DOHH2 (cell line): ENCODE measurements around the gene OCA2.

Experiments
- H3F3A ChIP-seq: fragments of 200-600 bp; sonication (generic), shearing (Covaris generic); 2 replicates; pipeline ENCODE4 v1.6.0; 2016; ENCODE audit warnings: antibody characterized with exemption, mild to moderate bottlenecking; ENCODE audit not compliant: control insufficient read depth, insufficient read depth
- H3K27ac ChIP-seq: fragments of 200-600 bp; sonication (generic); 2 replicates; pipeline ENCODE4 v1.5.1; 2014; ENCODE audit warnings: low read depth, mild to moderate bottlenecking, low read length, moderate library complexity
- H3K27me3 ChIP-seq: fragments of 200-600 bp; sonication (generic); 2 replicates; pipeline ENCODE4 v1.6.1; 2014; ENCODE audit warnings: mild to moderate bottlenecking, low read length, mixed read lengths; ENCODE audit not compliant: control insufficient read depth
- H3K36me3 ChIP-seq: fragments of 200-600 bp; sonication (generic); 2 replicates; pipeline ENCODE4 v1.6.1; 2014; ENCODE audit warnings: mild to moderate bottlenecking, low read length, moderate library complexity, mixed read lengths; ENCODE audit not compliant: control insufficient read depth
- H3K4me1 ChIP-seq: fragments of 200-600 bp; sonication (generic); 2 replicates; pipeline ENCODE4 v1.6.1; 2014; ENCODE audit warnings: mild to moderate bottlenecking, low read length, mixed read lengths; ENCODE audit not compliant: control insufficient read depth
- H3K4me2 ChIP-seq: fragments of 200-600 bp; sonication (generic); 2 replicates; pipeline ENCODE4 v1.6.0; 2014; ENCODE audit warnings: mild to moderate bottlenecking, low read length, moderate library complexity
- H3K4me3 ChIP-seq: fragments of 200-600 bp; sonication (generic); 2 replicates; pipeline ENCODE4 v1.5.1; 2014; ENCODE audit warnings: mild to moderate bottlenecking, low read length, mixed read lengths
- H3K79me2 ChIP-seq: fragments of 200-600 bp; sonication (generic); 2 replicates; pipeline ENCODE4 v1.6.1; 2014; ENCODE audit warnings: mild to moderate bottlenecking, low read length, mixed read lengths; ENCODE audit not compliant: control insufficient read depth
- H3K9me2 ChIP-seq: fragments of 200-600 bp; sonication (generic); replicated peaks from 2 replicates; pipeline ENCODE4 v1.6.1; 2014; ENCODE audit warnings: mild to moderate bottlenecking, low read length, mixed read lengths; ENCODE audit not compliant: control insufficient read depth
- H3K9me3 ChIP-seq: fragments of 200-600 bp; sonication (generic); 2 replicates; pipeline ENCODE4 v1.6.1; 2014; ENCODE audit warnings: antibody characterized with exemption, low read length, mixed read lengths; ENCODE audit not compliant: control insufficient read depth, insufficient read depth
- H4K20me1 ChIP-seq: fragments of 200-600 bp; sonication (generic); 2 replicates; pipeline ENCODE4 v1.6.0; 2014; ENCODE audit warnings: low read depth, mild to moderate bottlenecking, antibody characterized with exemption, low read length, moderate library complexity; ENCODE audit not compliant: control insufficient read depth, insufficient read depth
- EZH2phosphoT487 ChIP-seq: fragments of 200-600 bp; sonication (generic); IDR thresholded peaks from 2 replicates; pipeline ENCODE4 v1.6.1; 2017; ENCODE audit warnings: borderline replicate concordance, mild to moderate bottlenecking, antibody characterized with exemption, low read length, moderate library complexity, mixed read lengths
- TF ChIP-seq, protein P1 (sequence below): fragments of 200-600 bp; sonication (generic); IDR thresholded peaks from one replicate; pipeline ENCODE4 v1.5.1; 2014; ENCODE audit warnings: antibody characterized with exemption, mild to moderate bottlenecking, low read depth, low read length; ENCODE audit not compliant: poor library complexity, severe bottlenecking

The OCA2 gene

DNA sequence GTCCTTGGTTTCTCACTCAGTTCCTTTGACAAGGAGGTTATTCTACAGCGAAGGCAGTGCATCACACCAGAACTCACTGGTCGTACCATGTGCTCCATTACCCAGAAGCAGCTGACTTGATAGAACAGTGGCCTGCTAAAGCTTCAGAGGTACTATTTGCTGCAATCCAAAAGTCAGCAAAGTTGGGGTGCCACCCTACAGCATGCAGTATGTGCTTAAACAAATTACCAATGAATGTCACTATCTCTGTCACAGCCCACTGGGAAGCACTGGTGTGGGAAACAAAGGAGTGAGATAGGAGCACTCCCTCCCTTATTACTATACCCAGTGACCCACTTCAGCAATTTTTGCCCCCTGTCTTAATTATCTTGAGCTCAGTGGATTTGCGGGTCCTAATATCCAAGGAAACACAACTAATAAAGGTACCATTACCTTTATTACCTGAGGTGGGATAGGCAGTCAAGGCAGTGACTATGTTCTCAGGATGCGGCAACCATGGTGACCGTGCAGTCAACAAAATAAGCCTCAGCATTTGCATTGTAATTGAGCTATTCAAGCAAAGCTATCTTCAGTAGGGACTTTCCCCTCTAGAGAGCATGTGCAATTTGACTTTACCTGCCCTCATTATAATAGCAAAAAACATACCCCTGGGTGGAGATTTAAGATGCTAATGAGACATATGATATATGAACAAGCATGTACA lies 199.4 kb downstream of the OCA2 start:
- Histone ChIP-seq H3K27ac (no peak overlapping the region), H3K9me3 (peaks cover 4% of the 10 kb centered on the region; the same call in 1 of the 2 replicates), H4K20me1 (no peaks in the 10 kb centered on the region), H3K4me1 (no peaks in the 10 kb centered on the region), H3K27me3 (no peaks in the 10 kb centered on the region), H3K4me2 (no peak overlapping the region), H3K9me2 (no peaks in the 10 kb centered on the region), H3F3A (no peaks in the 10 kb centered on the region), H3K4me3 (no peak overlapping the region), H3K79me2 (no peaks in the 10 kb centered on the region), H3K36me3 (no peaks in the 10 kb centered on the region)
- no peak for TF ChIP-seq EZH2phosphoT487
- TF ChIP-seq, protein P1, sequence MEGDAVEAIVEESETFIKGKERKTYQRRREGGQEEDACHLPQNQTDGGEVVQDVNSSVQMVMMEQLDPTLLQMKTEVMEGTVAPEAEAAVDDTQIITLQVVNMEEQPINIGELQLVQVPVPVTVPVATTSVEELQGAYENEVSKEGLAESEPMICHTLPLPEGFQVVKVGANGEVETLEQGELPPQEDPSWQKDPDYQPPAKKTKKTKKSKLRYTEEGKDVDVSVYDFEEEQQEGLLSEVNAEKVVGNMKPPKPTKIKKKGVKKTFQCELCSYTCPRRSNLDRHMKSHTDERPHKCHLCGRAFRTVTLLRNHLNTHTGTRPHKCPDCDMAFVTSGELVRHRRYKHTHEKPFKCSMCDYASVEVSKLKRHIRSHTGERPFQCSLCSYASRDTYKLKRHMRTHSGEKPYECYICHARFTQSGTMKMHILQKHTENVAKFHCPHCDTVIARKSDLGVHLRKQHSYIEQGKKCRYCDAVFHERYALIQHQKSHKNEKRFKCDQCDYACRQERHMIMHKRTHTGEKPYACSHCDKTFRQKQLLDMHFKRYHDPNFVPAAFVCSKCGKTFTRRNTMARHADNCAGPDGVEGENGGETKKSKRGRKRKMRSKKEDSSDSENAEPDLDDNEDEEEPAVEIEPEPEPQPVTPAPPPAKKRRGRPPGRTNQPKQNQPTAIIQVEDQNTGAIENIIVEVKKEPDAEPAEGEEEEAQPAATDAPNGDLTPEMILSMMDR, result no peak

DNA sequence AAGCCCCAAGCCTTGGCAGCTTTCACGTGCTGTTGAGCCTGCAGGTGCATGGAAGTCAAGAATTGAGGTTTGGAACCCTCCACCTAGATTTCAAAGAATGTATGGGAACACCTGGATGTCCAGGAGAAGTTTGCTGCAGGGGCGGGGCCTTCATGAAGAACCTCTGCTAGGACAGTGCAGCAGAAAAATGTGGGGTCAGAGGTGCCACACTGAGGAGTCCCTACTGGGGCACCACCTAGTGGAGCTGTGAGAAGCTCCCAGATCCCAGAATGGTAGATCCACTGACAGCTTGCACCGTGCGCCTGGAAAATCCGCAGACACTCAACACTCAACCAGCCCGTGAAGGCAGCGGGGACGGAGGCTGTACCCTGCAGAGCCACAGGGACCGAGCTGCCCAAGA lies 201.6 kb downstream of the OCA2 start:
- H3K9me2 ChIP-seq, result no peaks in the 10 kb centered on the region
- no peaks in the 10 kb centered on the region for H3K36me3 ChIP-seq
- H3K27ac ChIP-seq, result no peak overlapping the region
- no peak for TF ChIP-seq EZH2phosphoT487
- TF ChIP-seq, protein P1, result no peak
- H3K27me3 ChIP-seq, result no peaks in the 10 kb centered on the region
- H3K4me1 ChIP-seq, result no peaks in the 10 kb centered on the region
- no peaks in the 10 kb centered on the region for H4K20me1 ChIP-seq
- no peaks in the 10 kb centered on the region for H3K79me2 ChIP-seq
- no peak overlapping the region for H3K4me3 ChIP-seq
- peaks cover 7% of the 10 kb centered on the region; the same call in 1 of the 2 replicates for H3K9me3 ChIP-seq
- no peaks in the 10 kb centered on the region for H3F3A ChIP-seq
- no peak overlapping the region for H3K4me2 ChIP-seq

DNA sequence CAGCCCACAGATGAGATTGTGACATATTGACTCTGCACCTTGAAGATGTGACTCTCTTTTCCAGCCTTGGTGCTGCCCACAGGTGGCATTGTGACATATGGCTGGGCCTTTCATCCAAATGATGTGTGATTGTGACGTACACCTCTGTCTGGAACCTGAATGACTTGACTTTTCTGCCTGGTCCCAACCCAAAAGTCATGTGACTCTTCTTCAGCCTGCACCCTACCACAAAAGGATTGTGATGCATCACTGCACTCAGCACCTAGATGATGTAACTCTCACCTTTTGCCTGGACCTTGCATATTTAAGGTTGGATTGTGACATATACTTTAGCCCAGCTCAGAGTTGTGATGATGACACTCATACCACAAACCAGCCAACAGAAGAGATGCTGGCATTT lies 204.5 kb downstream of the OCA2 start:
- H3K36me3 ChIP-seq, result no peaks in the 10 kb centered on the region
- H3K4me1 ChIP-seq, result no peaks in the 10 kb centered on the region
- no peaks in the 10 kb centered on the region for H3K9me2 ChIP-seq
- H3K27ac ChIP-seq, result no peak overlapping the region
- H3K4me2 ChIP-seq, result no peak overlapping the region
- TF ChIP-seq, protein P1, result no peak
- TF ChIP-seq EZH2phosphoT487, result no peak
- H3K4me3 ChIP-seq, result no peak overlapping the region
- H4K20me1 ChIP-seq, result no peaks in the 10 kb centered on the region
- H3K27me3 ChIP-seq, result no peaks in the 10 kb centered on the region
- H3K79me2 ChIP-seq, result no peaks in the 10 kb centered on the region
- H3K9me3 ChIP-seq, result peaks cover 7% of the 10 kb centered on the region; the same call in 1 of the 2 replicates
- H3F3A ChIP-seq, result no peaks in the 10 kb centered on the region
